Panc1 (cell line): ENCODE measurements around the gene CCDC175.

ENCODE experiments used
- CTCF ChIP-seq: fragments of 450-650 bp; IDR thresholded peaks from 2 replicates; pipeline ENCODE4 v1.5.1; 2017; ENCODE audit warnings: mild to moderate bottlenecking
- SIN3A ChIP-seq: IDR thresholded peaks from 2 replicates; pipeline ENCODE4 v1.6.1; 2012; ENCODE audit warnings: low read depth, mild to moderate bottlenecking, low read length, moderate library complexity, borderline replicate concordance; ENCODE audit not compliant: insufficient read depth

GRCh38 chr14:59601056-59601455 lies 24.4 kb upstream of the CCDC175 start:
- no peak for TF ChIP-seq CTCF
- TF ChIP-seq SIN3A: no peak
